HEK293T (cell line): Measurements from ENCODE around the gene ATP5MC3.

Experiments
- CTCF ChIA-PET: fragments of 350-600 bp; formaldehyde crosslinking; extraction: SDS; loops from one replicate; lab custom pipeline; 2021; ENCODE audit warnings: antibody characterized with exemption, inconsistent platforms; lab: Yijun Ruan, JAX
- POLR2A ChIA-PET: fragments of 350-600 bp; formaldehyde crosslinking; extraction: SDS; loops from one replicate; lab custom pipeline; 2020; ENCODE audit warnings: antibody characterized with exemption, inconsistent platforms; lab: Yijun Ruan, JAX
- DNase-seq: peaks from one replicate; pipeline ENCODE4 v3.0.0; 2012; ENCODE audit warnings: mixed read lengths; ENCODE audit errors: extremely low spot score
- ARNT ChIP-seq: fragments of 450-650 bp; IDR thresholded peaks from 2 replicates; pipeline ENCODE4 v1.6.1; 2017; ENCODE audit warnings: mild to moderate bottlenecking
- BHLHE40 ChIP-seq: fragments of 450-650 bp; IDR thresholded peaks from 2 replicates; pipeline ENCODE4 v1.6.1; 2016; ENCODE audit warnings: mild to moderate bottlenecking, moderate library complexity, borderline replicate concordance
- CTBP1 ChIP-seq: fragments of 450-650 bp; IDR thresholded peaks from 2 replicates; pipeline ENCODE4 v1.6.1; 2016; ENCODE audit warnings: borderline replicate concordance
- ELF4 ChIP-seq: fragments of 450-650 bp; IDR thresholded peaks from 2 replicates; pipeline ENCODE4 v1.6.1; 2017; ENCODE audit warnings: antibody characterized with exemption
- FOXA1 ChIP-seq: fragments of 450-650 bp; IDR thresholded peaks from 2 replicates; pipeline ENCODE4 v1.6.1; 2016; ENCODE audit warnings: mild to moderate bottlenecking
- FOXK2 ChIP-seq: fragments of 450-650 bp; IDR thresholded peaks from 2 replicates; pipeline ENCODE4 v1.6.1; 2016; ENCODE audit warnings: mild to moderate bottlenecking
- FOXM1 ChIP-seq: fragments of 450-650 bp; IDR thresholded peaks from 2 replicates; pipeline ENCODE4 v1.6.1; 2017; ENCODE audit warnings: mild to moderate bottlenecking, borderline replicate concordance
- HDGF ChIP-seq: fragments of 450-650 bp; IDR thresholded peaks from 2 replicates; pipeline ENCODE4 v1.6.1; 2017; ENCODE audit warnings: antibody characterized with exemption, borderline replicate concordance
- L3MBTL2 ChIP-seq: fragments of 450-650 bp; conservative IDR thresholded peaks from 2 replicates; pipeline ENCODE4 v1.6.1; 2016; ENCODE audit warnings: mild to moderate bottlenecking
- LEF1 ChIP-seq: fragments of 450-650 bp; IDR thresholded peaks from 2 replicates; pipeline ENCODE4 v1.6.1; 2017; ENCODE audit warnings: mild to moderate bottlenecking, borderline replicate concordance
- NFRKB ChIP-seq: fragments of 450-650 bp; IDR thresholded peaks from 2 replicates; pipeline ENCODE4 v1.6.1; 2016; ENCODE audit warnings: mild to moderate bottlenecking, moderate library complexity
- PKNOX1 ChIP-seq: fragments of 450-650 bp; IDR thresholded peaks from 2 replicates; pipeline ENCODE4 v1.6.1; 2016
- SP1 ChIP-seq: fragments of 450-650 bp; IDR thresholded peaks from 2 replicates; pipeline ENCODE4 v1.6.1; 2017
- SUZ12 ChIP-seq: fragments of 450-650 bp; IDR thresholded peaks from 2 replicates; pipeline ENCODE4 v1.6.1; 2016; ENCODE audit warnings: mild to moderate bottlenecking
- TARDBP ChIP-seq: fragments of 450-650 bp; IDR thresholded peaks from 2 replicates; pipeline ENCODE4 v1.6.1; 2016
- ZNF384 ChIP-seq: fragments of 450-650 bp; IDR thresholded peaks from 2 replicates; pipeline ENCODE4 v1.6.1; 2016

Gene ATP5MC3

GRCh38 chr2:175206866-175207265 lies 25.4 kb upstream of the ATP5MC3 start:
- no peak for TF ChIP-seq ELF4
- TF ChIP-seq SUZ12, result no peak
- no peak for TF ChIP-seq CTBP1
- no peak for TF ChIP-seq L3MBTL2
- TF ChIP-seq PKNOX1, result no peak
- no peak for TF ChIP-seq ARNT
- TF ChIP-seq LEF1, result no peak
- ChIA-PET POLR2A (no interaction called here), CTCF (no interaction called here)
- DNase-seq, result no peak

- no peak for TF ChIP-seq ELF4
- no peak for TF ChIP-seq HDGF
- TF ChIP-seq FOXK2, result no peak
- TF ChIP-seq PKNOX1, result no peak
- TF ChIP-seq LEF1, result no peak
- TF ChIP-seq ARNT, result no peak
- TF ChIP-seq SUZ12, result no peak
- no peak for TF ChIP-seq NFRKB
- TF ChIP-seq FOXA1, result no peak
- TF ChIP-seq SP1, result no peak
- POLR2A ChIA-PET, result no interaction called here
- CTCF ChIA-PET, result no interaction called here
- no peak for DNase-seq
Observed at GRCh38 chr2:175205523-175205922, 24.0 kb upstream of the ATP5MC3 start.

- ChIA-PET POLR2A (no interaction called here), CTCF (interaction anchor here (1.4 kb wide), 2 partner anchors 48 to 125 kb away, joined by 6 to 12 read pairs; no protein-coding TSS in a partner anchor)
- TF ChIP-seq FOXA1 (no peak), FOXK2 (no peak), CTBP1 (no peak), PKNOX1 (no peak), ZNF384 (no peak), SUZ12 (no peak), ELF4 (no peak), BHLHE40 (no peak), L3MBTL2 (no peak), TARDBP (no peak), SP1 (no peak), HDGF (no peak), FOXM1 (no peak), NFRKB (no peak), ARNT (no peak), LEF1 (no peak)
- DNase-seq, result peak; percentile 70
Observed at GRCh38 chr2:175203621-175204496, 22.3 kb upstream of the ATP5MC3 start.

- no peak for TF ChIP-seq L3MBTL2
- TF ChIP-seq BHLHE40, result no peak
- TF ChIP-seq HDGF, result no peak
- POLR2A ChIA-PET, result no interaction called here
- CTCF ChIA-PET, result no interaction called here
- DNase-seq, result no peak
Observed at GRCh38 chr2:175195012-175195411, 13.5 kb upstream of the ATP5MC3 start.

GRCh38 chr2:175188761-175189160 lies 7.3 kb upstream of the ATP5MC3 start:
- ChIA-PET CTCF (no interaction called here), POLR2A (no interaction called here)
- DNase-seq, result no peak
- TF ChIP-seq L3MBTL2 (no peak), FOXM1 (no peak), FOXK2 (no peak), LEF1 (no peak)

GRCh38 chr2:175187378-175187777 lies 5.9 kb upstream of the ATP5MC3 start:
- ChIA-PET POLR2A (no interaction called here), CTCF (interaction anchor here (0.7 kb wide), 1 partner anchor 490 kb away, joined by 3 read pairs; no protein-coding TSS in a partner anchor)
- DNase-seq, result peak; percentile 30
- no peak for TF ChIP-seq FOXA1
- no peak for TF ChIP-seq ZNF384
- no peak for TF ChIP-seq LEF1
- TF ChIP-seq SP1, result no peak

GRCh38 chr2:175183674-175184073 lies 2.2 kb upstream of the ATP5MC3 start:
- POLR2A ChIA-PET, result no interaction called here
- no peak for DNase-seq
- CTCF ChIA-PET, result interaction anchor here (0.6 kb wide), 1 partner anchor 75 kb away, joined by 3 read pairs; no protein-coding TSS in a partner anchor
- TF ChIP-seq FOXA1 (no peak), CTBP1 (no peak), ELF4 (no peak), FOXK2 (no peak), HDGF (no peak), TARDBP (no peak), SP1 (no peak), SUZ12 (no peak), PKNOX1 (no peak), FOXM1 (no peak), ARNT (no peak), NFRKB (no peak), L3MBTL2 (no peak), ZNF384 (no peak), BHLHE40 (no peak), LEF1 (no peak)
